SKM-1 treated with dmso at 0.1 percent for 144 hours (cell line): ENCODE measurements around the gene GJC1.

ENCODE experiments used
- DNase-seq: peaks from one replicate; lab custom pipeline; 2025; ENCODE audit not compliant: unreplicated experiment; lab: John Stamatoyannopoulos, UW

Gene GJC1

GRCh38 chr17:44829523-44830358 lies at the start of gene GJC1:
Gene GJC1 (minus strand): TSS chr17:44830287. CDS start chr17:44805817, 24,470 bp downstream.
- no peak for DNase-seq

GRCh38 chr17:44879376-44879775 lies 49.3 kb upstream of the GJC1 start:
- no peak for DNase-seq

GRCh38 chr17:44878627-44879221 lies 48.6 kb upstream of the GJC1 start:
- DNase-seq, result peak; percentile 13

GRCh38 chr17:44877121-44877520 lies 47.0 kb upstream of the GJC1 start:
- DNase-seq, result no peak

- DNase-seq, result no peak
Measured at GRCh38 chr17:44875761-44876160, 45.7 kb upstream of the GJC1 start.

GRCh38 chr17:44872131-44872768 lies 42.2 kb upstream of the GJC1 start:
- no peak for DNase-seq

GRCh38 chr17:44871556-44871955 lies 41.5 kb upstream of the GJC1 start:
- no peak for DNase-seq

- DNase-seq, result no peak
Measured at GRCh38 chr17:44867841-44868240, 37.8 kb upstream of the GJC1 start.

GRCh38 chr17:44865931-44866330 lies 35.8 kb upstream of the GJC1 start:
- no peak for DNase-seq

GRCh38 chr17:44865231-44865660 lies 35.2 kb upstream of the GJC1 start:
- peak; percentile 75 for DNase-seq

GRCh38 chr17:44864831-44865230 lies 34.7 kb upstream of the GJC1 start:
- no peak for DNase-seq

GRCh38 chr17:44863061-44863918 lies 33.2 kb upstream of the GJC1 start:
- DNase-seq, result no peak

- DNase-seq, result no peak
Measured at GRCh38 chr17:44862278-44862914, 32.3 kb upstream of the GJC1 start.

GRCh38 chr17:44859701-44860100 lies 29.6 kb upstream of the GJC1 start:
- DNase-seq, result no peak

- no peak for DNase-seq
Measured at GRCh38 chr17:44854192-44854591, 24.1 kb upstream of the GJC1 start.

- DNase-seq, result no peak
Measured at GRCh38 chr17:44850612-44851011, 20.5 kb upstream of the GJC1 start.

GRCh38 chr17:44850025-44850424 lies 19.9 kb upstream of the GJC1 start:
- no peak for DNase-seq

GRCh38 chr17:44848961-44849489 lies 18.9 kb upstream of the GJC1 start:
- DNase-seq, result no peak

- no peak for DNase-seq
Measured at GRCh38 chr17:44848257-44848795, 18.2 kb upstream of the GJC1 start.

GRCh38 chr17:44847586-44847985 lies 17.5 kb upstream of the GJC1 start, which contains the start of gene HIGD1B:
Gene HIGD1B (plus strand): TSS chr17:44847883. CDS start chr17:44848153, 270 bp downstream.
- no peak for DNase-seq
